ENCODE results near the gene PRUNE2.
"Not testable (repeated sequence)": the region's sequence is repeated elsewhere in the genome, so short reads cannot be mapped to it uniquely, and the experiment has no call there.

Gene PRUNE2

GRCh38 chr9:76692458-76693129 lies 213.3 kb downstream of the PRUNE2 start:
- DNase-seq (ENCODE audit: low spot score), result no peak

- DNase-seq (ENCODE audit: low spot score), result no peak
These were observed 214.2 kb downstream of the PRUNE2 start for GRCh38 chr9:76691517-76692313.

DNA sequence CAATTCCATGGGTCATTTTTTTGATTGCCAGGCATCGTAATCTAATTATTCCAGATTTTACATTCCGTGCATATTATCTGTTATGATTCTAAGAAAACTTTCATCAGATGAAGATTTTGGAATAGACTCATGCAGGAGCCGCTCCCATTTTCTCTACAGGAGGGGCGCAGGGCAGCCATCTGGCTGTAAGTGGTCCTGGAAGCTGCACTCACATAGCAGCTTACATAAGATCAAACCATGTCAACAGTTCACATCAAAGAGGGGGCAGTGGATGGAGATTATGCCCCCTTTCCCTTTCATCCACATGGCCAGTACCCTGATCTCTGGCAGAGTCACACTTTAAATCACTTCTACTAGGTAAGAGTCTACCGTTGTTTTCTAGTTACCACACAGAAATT lies 214.9 kb downstream of the PRUNE2 start:
- DNase-seq (ENCODE audit: low spot score), result no peak

GRCh38 chr9:76690246-76690972 lies 215.5 kb downstream of the PRUNE2 start:
- DNase-seq (ENCODE audit: low spot score), result no peak

DNA sequence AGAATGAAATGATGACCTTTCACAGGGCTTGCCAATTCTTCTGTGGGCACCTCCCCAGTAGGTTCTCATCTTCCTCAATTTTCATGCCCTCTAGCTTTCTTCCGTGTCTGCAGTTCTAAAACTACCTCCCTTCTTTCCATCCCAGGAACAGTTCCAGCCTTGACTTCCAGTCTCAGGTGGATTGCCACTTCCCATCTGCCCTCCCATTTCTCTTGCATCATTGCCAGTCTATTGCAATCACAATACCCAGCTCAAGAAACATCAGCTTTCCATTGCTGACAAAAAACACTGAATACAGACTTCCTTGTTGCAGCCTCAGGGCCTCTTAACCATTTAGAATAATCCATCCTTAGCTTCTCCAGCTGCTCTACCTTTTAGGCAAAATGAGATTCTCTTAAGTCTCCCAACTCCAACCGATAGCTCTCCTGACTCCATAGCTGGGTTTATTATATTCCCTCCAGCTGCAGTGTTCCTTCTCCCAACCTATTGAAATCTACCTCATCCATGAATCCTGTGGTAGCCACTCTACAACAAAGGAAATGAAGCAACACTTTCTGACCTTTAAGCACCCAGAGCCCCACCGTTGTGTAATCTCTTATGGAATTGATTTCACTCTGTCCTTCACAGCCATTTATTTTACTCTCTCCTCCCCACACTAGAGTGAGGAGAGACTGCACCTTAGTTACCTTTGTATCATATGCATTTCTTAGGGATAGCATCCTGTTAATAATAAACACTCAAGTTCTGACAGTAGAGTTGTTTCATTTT lies 217.3 kb downstream of the PRUNE2 start:
- DNase-seq (ENCODE audit: low spot score), result no peak

- DNase-seq (ENCODE audit: low spot score), result no peak
These were observed 218.0 kb downstream of the PRUNE2 start for GRCh38 chr9:76687861-76688391.

GRCh38 chr9:76686756-76687155 lies 219.2 kb downstream of the PRUNE2 start:
- DNase-seq (ENCODE audit: low spot score), result no peak

DNA sequence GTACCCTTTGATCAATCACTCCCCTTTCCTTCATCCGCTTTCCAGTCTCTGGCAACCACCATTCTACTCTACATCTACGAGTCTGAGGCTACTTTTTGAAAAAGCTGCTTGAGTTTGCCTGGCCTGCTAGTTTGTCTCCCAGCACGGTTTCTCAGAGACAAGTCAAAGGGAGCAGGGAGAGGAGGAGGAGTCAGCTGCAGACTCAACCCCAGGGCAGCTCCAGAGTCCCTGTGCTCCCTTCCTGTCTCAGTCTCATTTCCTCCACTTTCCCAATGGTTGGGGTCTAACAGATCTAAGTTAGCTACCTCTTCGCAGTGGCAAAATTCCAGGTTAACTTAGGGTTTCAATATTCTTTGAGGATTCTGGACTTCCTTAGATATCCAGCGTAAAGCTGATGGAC lies 221.7 kb downstream of the PRUNE2 start:
- DNase-seq (ENCODE audit: low spot score), result no peak

DNA sequence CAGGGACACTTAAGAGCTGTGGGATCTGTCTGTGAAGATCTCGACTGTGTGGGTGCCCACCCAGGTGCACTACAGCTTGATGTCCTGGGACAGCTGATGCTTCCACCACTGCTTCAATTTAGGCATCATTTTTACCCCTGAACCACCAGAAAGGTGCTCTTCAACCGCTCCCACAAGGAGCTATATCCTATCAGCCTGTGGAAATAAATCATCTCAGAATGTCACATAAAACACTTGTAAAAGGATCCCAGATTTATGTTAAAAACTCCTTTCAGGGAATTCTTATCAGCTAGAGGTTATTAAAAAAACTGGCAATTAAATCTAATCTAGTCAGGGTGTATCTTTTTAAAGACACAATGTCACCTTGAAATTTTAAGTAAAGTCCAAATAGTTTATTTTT lies 224.4 kb downstream of the PRUNE2 start:
- DNase-seq (ENCODE audit: low spot score), result no peak

GRCh38 chr9:76680716-76681425 lies 225.0 kb downstream of the PRUNE2 start:
- DNase-seq (ENCODE audit: low spot score), result no peak

- DNase-seq (ENCODE audit: low spot score), result no peak
These were observed 228.3 kb downstream of the PRUNE2 start for GRCh38 chr9:76677481-76678055.

DNA sequence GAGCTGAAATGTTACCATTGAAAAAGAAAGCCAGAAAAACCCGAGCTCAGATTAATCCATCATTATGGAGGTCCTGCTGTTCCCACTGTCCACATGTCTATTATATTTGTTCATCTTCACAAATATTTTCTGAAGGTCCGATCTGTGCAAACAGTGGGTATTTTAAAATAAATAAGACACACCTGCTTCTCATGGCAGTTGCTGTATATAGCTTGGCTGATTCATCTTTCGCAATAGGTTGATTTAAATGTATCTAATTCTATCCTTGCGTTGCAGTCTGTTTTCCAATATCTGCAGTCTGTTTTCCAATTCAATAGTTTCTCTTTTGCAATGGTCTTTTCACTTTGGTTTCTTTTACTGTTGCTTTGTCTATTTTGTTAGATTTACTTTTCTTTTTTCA lies 229.1 kb downstream of the PRUNE2 start:
- no peak for DNase-seq (ENCODE audit: low spot score)

- no peak for DNase-seq (ENCODE audit: low spot score)
These were observed 238.4 kb downstream of the PRUNE2 start for GRCh38 chr9:76667521-76667957.

DNA sequence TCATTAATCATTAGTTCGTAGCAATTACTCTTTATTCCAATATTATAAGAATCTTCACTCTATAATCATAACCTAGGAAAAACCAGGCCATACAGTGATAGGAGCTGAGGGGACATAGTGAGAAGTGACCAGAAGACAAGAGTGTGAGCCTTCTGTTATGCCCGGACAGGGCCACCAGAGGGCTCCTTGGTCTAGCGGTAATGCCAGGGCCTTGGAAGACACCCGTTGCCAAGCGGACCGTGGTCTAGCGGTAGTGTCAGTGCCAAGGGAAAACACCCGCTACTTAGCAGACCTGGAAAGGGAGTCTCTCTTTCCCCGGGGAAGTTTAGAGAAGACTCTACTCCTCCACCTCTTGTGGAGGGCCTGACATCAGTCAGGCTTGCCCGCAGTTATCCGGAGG lies 239.9 kb downstream of the PRUNE2 start:
- DNase-seq (ENCODE audit: low spot score), result not testable (repeated sequence)

- no peak for DNase-seq (ENCODE audit: low spot score)
These were observed 240.5 kb downstream of the PRUNE2 start for GRCh38 chr9:76665458-76665857.

DNA sequence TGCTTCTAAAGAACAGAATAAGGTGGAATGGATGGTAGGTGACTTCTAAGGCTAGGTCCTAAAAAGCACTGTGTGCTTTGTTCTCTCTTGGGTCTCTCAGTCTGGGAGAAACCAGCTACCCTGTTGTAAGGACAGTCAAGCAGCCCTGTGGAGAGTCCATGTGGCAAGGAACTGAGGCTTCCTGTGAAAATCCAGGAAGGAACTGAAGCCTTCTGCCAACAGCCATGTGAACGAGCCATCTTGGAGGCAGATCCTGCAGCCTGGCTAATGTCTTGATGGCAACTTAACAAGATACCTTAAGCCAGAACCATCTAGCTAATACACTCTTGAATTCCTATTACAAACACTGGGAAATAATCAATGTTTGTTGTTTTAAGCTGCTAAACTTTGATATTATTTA lies 241.8 kb downstream of the PRUNE2 start:
- no peak for DNase-seq (ENCODE audit: low spot score)

GRCh38 chr9:76662476-76663281 lies 243.2 kb downstream of the PRUNE2 start:
- DNase-seq (ENCODE audit: low spot score), result no peak

GRCh38 chr9:76658510-76659231 lies 247.2 kb downstream of the PRUNE2 start:
- peak; percentile 22 for DNase-seq (ENCODE audit: low spot score)

DNA sequence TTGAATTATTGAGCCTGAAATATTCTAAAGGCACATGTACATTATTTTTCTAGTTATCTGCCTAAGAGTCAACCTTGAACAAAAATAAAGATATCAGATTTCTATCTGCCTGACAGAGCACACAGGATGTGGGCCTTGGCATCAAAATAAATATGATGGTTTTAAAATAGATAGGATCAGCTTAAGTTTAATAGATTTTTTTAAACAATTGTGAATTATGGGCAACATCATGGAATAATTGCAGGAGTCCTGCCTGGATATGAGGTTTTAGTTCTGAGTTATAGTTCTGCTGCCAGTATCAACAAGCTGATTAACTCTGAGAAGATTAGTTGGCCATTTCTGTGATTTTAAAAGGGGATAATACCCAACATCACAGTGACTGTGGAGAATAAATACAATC lies 248.6 kb downstream of the PRUNE2 start:
- DNase-seq (ENCODE audit: low spot score), result no peak

Data from CD4-positive, alpha-beta T cell treated with Interleukin-6 at 100 ng/mL for 8 hours (primary cell).